GM23338 (cell line): Measurements from ENCODE around the gene MTURN. TPM values are rescaled to one million over a fixed set of nuclear protein-coding genes. Genes with fewer than 3 reads are reported as not detected.

Source experiments
- ATAC-seq: fragments of 200-7000 bp; cut with Tn5 transposase; 3 replicates; pipeline ENCODE4 v1.9.1; 2020
- DNase-seq: peaks from one replicate; pipeline ENCODE4 v3.0.0-alpha.2; 2015; ENCODE audit warnings: low spot score
- H2AFZ ChIP-seq: fragments of 200-600 bp; sonication (generic); 2 replicates; pipeline ENCODE4 v1.8.0; 2016; ENCODE audit warnings: antibody characterized with exemption, mild to moderate bottlenecking, moderate library complexity
- H3F3A ChIP-seq: fragments of 200-600 bp; sonication (generic); replicated peaks from 2 replicates; pipeline ENCODE4 v1.8.0; 2017; ENCODE audit warnings: antibody characterized with exemption, mixed run types, low read depth
- H3K27ac ChIP-seq: fragments of 200-600 bp; sonication (generic); 2 replicates; pipeline ENCODE4 v1.6.1; 2016; ENCODE audit warnings: low read depth
- H3K27me3 ChIP-seq: fragments of 200-600 bp; sonication (generic); 2 replicates; pipeline ENCODE4 v1.8.0; 2016; ENCODE audit warnings: mild to moderate bottlenecking, mixed run types, moderate library complexity; ENCODE audit not compliant: insufficient read depth
- H3K36me3 ChIP-seq: fragments of 200-600 bp; sonication (generic); 2 replicates; pipeline ENCODE4 v1.8.0; 2016; ENCODE audit warnings: mild to moderate bottlenecking; ENCODE audit not compliant: insufficient read depth
- H3K4me1 ChIP-seq: fragments of 200-600 bp; sonication (generic); 2 replicates; pipeline ENCODE4 v1.8.0; 2016; ENCODE audit warnings: mild to moderate bottlenecking, moderate library complexity; ENCODE audit not compliant: insufficient read depth
- H3K4me2 ChIP-seq: fragments of 200-600 bp; sonication (generic); 2 replicates; pipeline ENCODE4 v1.7.1; 2017; ENCODE audit warnings: mixed run types
- H3K4me3 ChIP-seq: fragments of 200-600 bp; sonication (generic); 2 replicates; pipeline ENCODE4 v1.6.1; 2016; ENCODE audit warnings: mixed run types
- H3K79me2 ChIP-seq: fragments of 200-600 bp; sonication (generic); replicated peaks from 2 replicates; pipeline ENCODE4 v1.8.0; 2017; ENCODE audit warnings: mild to moderate bottlenecking; ENCODE audit not compliant: insufficient read depth
- H3K9me2 ChIP-seq: fragments of 200-600 bp; sonication (generic); 2 replicates; pipeline ENCODE4 v1.8.0; 2017; ENCODE audit not compliant: insufficient read depth
- H4K20me1 ChIP-seq: fragments of 200-600 bp; sonication (generic); replicated peaks from 2 replicates; pipeline ENCODE4 v1.8.0; 2017; ENCODE audit warnings: mild to moderate bottlenecking; ENCODE audit not compliant: insufficient read depth
- H3K27ac Mint-ChIP-seq: 2 replicates; pipeline ENCODE4 v1.8.0; 2020; ENCODE audit warnings: inconsistent platforms, mild to moderate bottlenecking, moderate library complexity, mixed read lengths
- H3K27me3 Mint-ChIP-seq: 3 replicates; pipeline ENCODE4 v1.8.0; 2022; ENCODE audit warnings: low read depth, mild to moderate bottlenecking, moderate library complexity, mixed read lengths, inconsistent platforms; ENCODE audit not compliant: insufficient read depth, poor library complexity
- H3K36me3 Mint-ChIP-seq: 3 replicates; pipeline ENCODE4 v1.8.0; 2021; ENCODE audit warnings: low read depth, mild to moderate bottlenecking, inconsistent platforms, moderate library complexity, mixed read lengths
- H3K4me1 Mint-ChIP-seq: 3 replicates; pipeline ENCODE4 v1.8.0; 2020; ENCODE audit warnings: mild to moderate bottlenecking, inconsistent platforms, mixed read lengths
- H3K4me3 Mint-ChIP-seq: 3 replicates; pipeline ENCODE4 v1.8.0; 2021; ENCODE audit warnings: moderate library complexity, mild to moderate bottlenecking, inconsistent platforms, mixed read lengths
- H3K9me3 Mint-ChIP-seq: 3 replicates; pipeline ENCODE4 v1.8.0; 2020; ENCODE audit warnings: moderate library complexity, mild to moderate bottlenecking, inconsistent platforms, mixed read lengths
- CREB1 ChIP-seq: fragments of 250-450 bp; sonication (Bioruptor Pico); IDR thresholded peaks from 2 replicates; pipeline ENCODE4 v1.5.0; 2020; ENCODE audit warnings: low read depth, mild to moderate bottlenecking, moderate library complexity
- ETS1 ChIP-seq: IDR thresholded peaks from 2 replicates; pipeline ENCODE4 v1.6.1; 2016; ENCODE audit warnings: antibody characterized with exemption
- EZH2 ChIP-seq: fragments of 200-600 bp; sonication (generic); IDR thresholded peaks from one replicate; pipeline ENCODE4 v1.8.0; 2017; ENCODE audit warnings: antibody characterized with exemption, mild to moderate bottlenecking, low read depth; ENCODE audit not compliant: unreplicated experiment
- EZH2phosphoT487 ChIP-seq: fragments of 200-600 bp; sonication (generic); IDR thresholded peaks from one replicate; pipeline ENCODE4 v1.8.1; 2018; ENCODE audit warnings: antibody characterized with exemption; ENCODE audit not compliant: unreplicated experiment
- JUNB ChIP-seq: IDR thresholded peaks from one replicate; pipeline ENCODE4 v1.6.1; 2016; ENCODE audit warnings: antibody characterized with exemption; ENCODE audit not compliant: unreplicated experiment
- NANOG ChIP-seq: IDR thresholded peaks from 2 replicates; pipeline ENCODE4 v1.6.1; 2016; ENCODE audit warnings: antibody characterized with exemption, borderline replicate concordance
- POLR2AphosphoS5 ChIP-seq: IDR thresholded peaks from 2 replicates; pipeline ENCODE4 v1.6.1; 2016; ENCODE audit warnings: antibody characterized with exemption, low read depth
- REST ChIP-seq: IDR thresholded peaks from one replicate; pipeline ENCODE4 v1.6.1; 2018; ENCODE audit warnings: antibody characterized with exemption; ENCODE audit not compliant: unreplicated experiment
- STAT1 ChIP-seq: IDR thresholded peaks from one replicate; pipeline ENCODE4 v1.6.1; 2016; ENCODE audit warnings: antibody characterized with exemption; ENCODE audit not compliant: unreplicated experiment
- ZNF114 ChIP-seq: fragments of 250-450 bp; sonication (Bioruptor Pico); IDR thresholded peaks from 2 replicates; pipeline ENCODE4 v1.5.0; 2020; ENCODE audit warnings: mild to moderate bottlenecking, moderate library complexity
- ZNF331 ChIP-seq: fragments of 250-450 bp; sonication (Bioruptor Pico); IDR thresholded peaks from 2 replicates; pipeline ENCODE4 v1.5.0; 2020; ENCODE audit warnings: low read depth, mild to moderate bottlenecking, moderate library complexity
- polyA plus RNA-seq: library from polyadenylated mRNA; unstranded; fragments of >200 nt; fragmentation: Nextera tagmentation; extraction: Ambion mirVana; gene quantifications from 2 replicates; pipeline ENCODE4 v1.2.1, GENCODE V29; 2016
- total RNA-seq: library from RNA; depleted of rRNA; stranded (reverse); fragments of >200 nt; shearing (Covaris generic); gene quantifications from 2 replicates; pipeline ENCODE4 v1.2.3, GENCODE V29; 2014
- TF ChIP-seq, protein P1 (sequence below), 2 experiments: fragments of 200-600 bp in 1 of 2; sonication (generic) in 1 of 2; conservative IDR thresholded peaks; 2 replicates each; pipeline versions ENCODE4 v1.5.1 to v1.6.1; 2016 to 2017; ENCODE audit warnings: antibody characterized with exemption in 2 of 2, low read depth in 2 of 2, mild to moderate bottlenecking in 2 of 2, moderate library complexity in 1 of 2

Gene MTURN
- total and polyA plus RNA-seq, 2 experiments from 2014 or later: 3.1 to 8.7 TPM

- DNase-seq (no peak), ATAC-seq (no peak)
- TF ChIP-seq STAT1 (no peak), EZH2phosphoT487 (no peak), POLR2AphosphoS5 (no peak), ZNF331 (CRISPR knock-in tag) (no peak), ETS1 (no peak), JUNB (no peak)
- H4K20me1 ChIP-seq: no peaks in the 10 kb centered on the region
- Mint-ChIP-seq H3K36me3 (no peaks in the 10 kb centered on the region), H3K4me1 (peaks cover 38% of the 10 kb centered on the region), H3K27ac (no peak overlapping the region), H3K4me3 (no peak overlapping the region), H3K27me3 (peaks cover 27% of the 10 kb centered on the region), H3K9me3 (no peaks in the 10 kb centered on the region)
- no peak overlapping the region for H2AFZ ChIP-seq
- H3K27me3 ChIP-seq: 0 out of 2 replicates have a peak, but pooled peaks cover 9% of the 10 kb centered on the region
- H3K27ac ChIP-seq: no peak overlapping the region
- peaks cover 11% of the 10 kb centered on the region for H3K4me1 ChIP-seq
- no peak overlapping the region for H3K4me2 ChIP-seq
- no peak overlapping the region for H3K4me3 ChIP-seq
- no peaks in the 10 kb centered on the region for H3F3A ChIP-seq
- H3K36me3 ChIP-seq: no peaks in the 10 kb centered on the region; the same call in 1 of the 2 replicates
- H3K79me2 ChIP-seq: no peaks in the 10 kb centered on the region
- 0 out of 2 replicates have a peak, but pooled peaks cover 4% of the 10 kb centered on the region for H3K9me2 ChIP-seq
Observed at GRCh38 chr7:30171766-30172447, 37.1 kb downstream of the MTURN start.

- H3K4me1 ChIP-seq: peaks cover 11% of the 10 kb centered on the region
- H3K36me3 Mint-ChIP-seq: no peaks in the 10 kb centered on the region
- H3K79me2 ChIP-seq: no peaks in the 10 kb centered on the region
- no peaks in the 10 kb centered on the region for H3K9me3 Mint-ChIP-seq
- H3K36me3 ChIP-seq: no peaks in the 10 kb centered on the region; the same call in 1 of the 2 replicates
- no peak overlapping the region for H2AFZ ChIP-seq
- H3K27ac Mint-ChIP-seq: no peak overlapping the region
- 0 out of 2 replicates have a peak, but pooled peaks cover 4% of the 10 kb centered on the region for H3K9me2 ChIP-seq
- no peak overlapping the region for H3K27ac ChIP-seq
- no peak overlapping the region for H3K4me2 ChIP-seq
- no peaks in the 10 kb centered on the region for H3F3A ChIP-seq
- no peak overlapping the region for H3K4me3 ChIP-seq
- no peaks in the 10 kb centered on the region for H4K20me1 ChIP-seq
- H3K27me3 ChIP-seq: 0 out of 2 replicates have a peak, but pooled peaks cover 9% of the 10 kb centered on the region
- H3K4me3 Mint-ChIP-seq: no peak overlapping the region
- no peak for ATAC-seq
- peaks cover 37% of the 10 kb centered on the region for H3K4me1 Mint-ChIP-seq
- peaks cover 27% of the 10 kb centered on the region for H3K27me3 Mint-ChIP-seq
- no peak for DNase-seq
- TF ChIP-seq CREB1 (CRISPR knock-in tag) (no peak), ZNF114 (CRISPR knock-in tag) (no peak), ETS1 (no peak), REST (no peak), ZNF331 (CRISPR knock-in tag) (no peak), EZH2 (no peak), STAT1 (no peak), POLR2AphosphoS5 (no peak), NANOG (no peak)
- TF ChIP-seq, protein P1, sequence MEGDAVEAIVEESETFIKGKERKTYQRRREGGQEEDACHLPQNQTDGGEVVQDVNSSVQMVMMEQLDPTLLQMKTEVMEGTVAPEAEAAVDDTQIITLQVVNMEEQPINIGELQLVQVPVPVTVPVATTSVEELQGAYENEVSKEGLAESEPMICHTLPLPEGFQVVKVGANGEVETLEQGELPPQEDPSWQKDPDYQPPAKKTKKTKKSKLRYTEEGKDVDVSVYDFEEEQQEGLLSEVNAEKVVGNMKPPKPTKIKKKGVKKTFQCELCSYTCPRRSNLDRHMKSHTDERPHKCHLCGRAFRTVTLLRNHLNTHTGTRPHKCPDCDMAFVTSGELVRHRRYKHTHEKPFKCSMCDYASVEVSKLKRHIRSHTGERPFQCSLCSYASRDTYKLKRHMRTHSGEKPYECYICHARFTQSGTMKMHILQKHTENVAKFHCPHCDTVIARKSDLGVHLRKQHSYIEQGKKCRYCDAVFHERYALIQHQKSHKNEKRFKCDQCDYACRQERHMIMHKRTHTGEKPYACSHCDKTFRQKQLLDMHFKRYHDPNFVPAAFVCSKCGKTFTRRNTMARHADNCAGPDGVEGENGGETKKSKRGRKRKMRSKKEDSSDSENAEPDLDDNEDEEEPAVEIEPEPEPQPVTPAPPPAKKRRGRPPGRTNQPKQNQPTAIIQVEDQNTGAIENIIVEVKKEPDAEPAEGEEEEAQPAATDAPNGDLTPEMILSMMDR (conservative IDR thresholded peaks at IDR 0.05; ENCODE audit: low read depth in 2 of 2): no peak
Observed at GRCh38 chr7:30172451-30172850, 37.7 kb downstream of the MTURN start.
